Gastrocnemius medialis (tissue), 4 donors: ENCODE measurements around the gene DCP1B.
"Not testable (repeated sequence)": the region's sequence is repeated elsewhere in the genome, so short reads cannot be mapped to it uniquely, and the experiment has no call there.

ENCODE experiments used
- POLR2A ChIP-seq, 2 donors: fragments of 450-650 bp; IDR thresholded peaks; one replicate each; pipeline ENCODE4 v1.6.1; 2017; ENCODE audit warnings: antibody characterized with exemption in 2 of 2, mild to moderate bottlenecking in 2 of 2, moderate library complexity in 2 of 2
- TF ChIP-seq, protein P1 (sequence below), 5 experiments: fragments of 450-650 bp in 3 of 5; fragments of 200-600 bp in 2 of 5; sonication (generic) in 2 of 5; IDR thresholded peaks in 4 of 5; conservative IDR thresholded peaks in 1 of 5; 1 replicate in 4 of 5; 2 replicates in 1 of 5; pipeline ENCODE4 v1.5.1; 2016 to 2019; ENCODE audit warnings: antibody characterized with exemption in 5 of 5, mild to moderate bottlenecking in 3 of 5, moderate library complexity in 3 of 5

DNA sequence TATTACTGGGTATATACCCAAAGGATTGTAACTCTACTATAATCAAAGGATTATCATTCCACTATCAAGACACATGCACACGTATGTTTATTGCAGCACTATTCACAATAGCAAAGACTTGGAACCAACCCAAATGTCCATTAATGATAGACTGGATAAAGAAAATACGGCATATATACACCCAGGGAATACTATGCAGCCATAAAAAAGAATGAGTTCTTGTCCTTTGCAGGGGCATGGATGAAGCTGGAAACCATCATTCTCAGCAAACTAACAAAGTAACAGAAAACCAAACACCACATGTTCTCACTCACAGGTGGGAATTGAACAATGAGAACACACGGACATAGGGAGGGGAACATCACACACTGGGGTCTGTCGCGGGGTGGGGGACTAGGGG, 58.8 kb downstream of the DCP1B start:
- TF ChIP-seq, protein P1, sequence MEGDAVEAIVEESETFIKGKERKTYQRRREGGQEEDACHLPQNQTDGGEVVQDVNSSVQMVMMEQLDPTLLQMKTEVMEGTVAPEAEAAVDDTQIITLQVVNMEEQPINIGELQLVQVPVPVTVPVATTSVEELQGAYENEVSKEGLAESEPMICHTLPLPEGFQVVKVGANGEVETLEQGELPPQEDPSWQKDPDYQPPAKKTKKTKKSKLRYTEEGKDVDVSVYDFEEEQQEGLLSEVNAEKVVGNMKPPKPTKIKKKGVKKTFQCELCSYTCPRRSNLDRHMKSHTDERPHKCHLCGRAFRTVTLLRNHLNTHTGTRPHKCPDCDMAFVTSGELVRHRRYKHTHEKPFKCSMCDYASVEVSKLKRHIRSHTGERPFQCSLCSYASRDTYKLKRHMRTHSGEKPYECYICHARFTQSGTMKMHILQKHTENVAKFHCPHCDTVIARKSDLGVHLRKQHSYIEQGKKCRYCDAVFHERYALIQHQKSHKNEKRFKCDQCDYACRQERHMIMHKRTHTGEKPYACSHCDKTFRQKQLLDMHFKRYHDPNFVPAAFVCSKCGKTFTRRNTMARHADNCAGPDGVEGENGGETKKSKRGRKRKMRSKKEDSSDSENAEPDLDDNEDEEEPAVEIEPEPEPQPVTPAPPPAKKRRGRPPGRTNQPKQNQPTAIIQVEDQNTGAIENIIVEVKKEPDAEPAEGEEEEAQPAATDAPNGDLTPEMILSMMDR (IDR thresholded peaks at IDR 0.05 in 4 of 5, conservative IDR thresholded peaks at IDR 0.05 in 1 of 5): not testable (repeated sequence)
- not testable (repeated sequence) for TF ChIP-seq POLR2A (IDR thresholded peaks at IDR 0.05)
